A549 (cell line): Measurements from ENCODE around the gene LHFPL2. TPM values are rescaled to one million over a fixed set of nuclear protein-coding genes. Genes with fewer than 3 reads are reported as not detected.

Experiments used
- ATAC-seq, 2 experiments: fragments of 200-7000 bp in 1 of 2; fragments of >200 bp in 1 of 2; cut with Nextera tagmentation in 1 of 2; cut with Tn5 transposase in 1 of 2; 3 replicates each; pipeline versions ENCODE4 v1.8.0 to v1.9.1; 2018 to 2020; ENCODE audit warnings: mild to moderate bottlenecking in 1 of 2, moderate library complexity in 1 of 2
- CTCF ChIA-PET: fragments of 300-600 bp; sonication (Branson Sonifier 250); formaldehyde crosslinking; extraction: SDS; loops from one replicate; lab custom pipeline; 2021; ENCODE audit warnings: antibody characterized with exemption, inconsistent platforms; lab: Yijun Ruan, JAX
- POLR2A ChIA-PET: fragments of 350-600 bp; formaldehyde crosslinking; extraction: SDS; loops from one replicate; lab custom pipeline; 2021; ENCODE audit warnings: antibody characterized with exemption, inconsistent platforms; lab: Yijun Ruan, JAX
- DNase-seq, 2 experiments: peaks; one replicate each; pipeline versions ENCODE4 v3.0.0 to v3.0.0-alpha.2; 2011 to 2016; ENCODE audit warnings: low read depth in 1 of 2, low spot score in 1 of 2
- FAIRE-seq: peaks from 2 replicates; lab custom pipeline; 2011; peaks lifted over from hg19 to GRCh38; lab: Jason Lieb, UNC
- H3K27ac ChIP-seq, 2 experiments: fragments of >200 bp; sonication (Bioruptor Twin); formaldehyde crosslinking; 3 replicates each; pipeline ENCODE4 v1.5.1; 2016 to 2017
- H3K4me1 ChIP-seq: fragments of >200 bp; sonication (Bioruptor Twin); formaldehyde crosslinking; 3 replicates; pipeline ENCODE4 v1.6.1; 2016
- H3K4me2 ChIP-seq: fragments of >200 bp; sonication (Bioruptor Twin); formaldehyde crosslinking; 3 replicates; pipeline ENCODE4 v1.6.1; 2016
- H3K4me3 ChIP-seq: fragments of >200 bp; sonication (Bioruptor Twin); formaldehyde crosslinking; 3 replicates; pipeline ENCODE4 v1.5.1; 2016
- H3K9me3 ChIP-seq: fragments of >200 bp; sonication (Bioruptor Twin); formaldehyde crosslinking; 3 replicates; pipeline ENCODE4 v1.6.1; 2016
- ATOH8 ChIP-seq: fragments of 250-450 bp; sonication (Bioruptor Pico); IDR thresholded peaks from 2 replicates; pipeline ENCODE4 v1.5.0; 2020; ENCODE audit warnings: low read depth, mild to moderate bottlenecking, moderate library complexity
- BCL3 ChIP-seq: fragments of >200 bp; sonication (Bioruptor Twin); formaldehyde crosslinking; IDR thresholded peaks from 3 replicates; pipeline ENCODE4 v1.6.1; 2016
- CBX2 ChIP-seq: fragments of 200-600 bp; sonication (generic); IDR thresholded peaks from 2 replicates; pipeline ENCODE4 v1.6.1; 2016; ENCODE audit warnings: low read depth, mild to moderate bottlenecking, borderline replicate concordance
- CHD4 ChIP-seq: fragments of 200-600 bp; sonication (generic); IDR thresholded peaks from 2 replicates; pipeline ENCODE4 v1.6.1; 2016; ENCODE audit warnings: antibody characterized with exemption, mild to moderate bottlenecking, borderline replicate concordance
- EHMT2 ChIP-seq: fragments of 200-600 bp; sonication (generic); IDR thresholded peaks from 2 replicates; pipeline ENCODE4 v1.6.1; 2016; ENCODE audit warnings: antibody characterized with exemption, low read depth, mild to moderate bottlenecking, moderate library complexity
- ELK1 ChIP-seq: fragments of 150-350 bp; IDR thresholded peaks from 2 replicates; pipeline ENCODE4 v1.6.1; 2014; ENCODE audit warnings: low read depth, mild to moderate bottlenecking, low read length
- FOSB ChIP-seq: fragments of 250-450 bp; sonication (Bioruptor Pico); IDR thresholded peaks from 2 replicates; pipeline ENCODE4 v1.5.0; 2020; ENCODE audit warnings: mild to moderate bottlenecking, moderate library complexity
- HES2 ChIP-seq: fragments of >200 bp; sonication (Bioruptor Twin); formaldehyde crosslinking; IDR thresholded peaks from 2 replicates; pipeline ENCODE4 v1.6.1; 2016
- HOXB13 ChIP-seq: fragments of 250-450 bp; sonication (Bioruptor Pico); IDR thresholded peaks from 2 replicates; pipeline ENCODE4 v1.5.0; 2020; ENCODE audit warnings: low read depth, mild to moderate bottlenecking, moderate library complexity
- HOXB5 ChIP-seq: fragments of 250-450 bp; sonication (Bioruptor Pico); IDR thresholded peaks from 2 replicates; pipeline ENCODE4 v1.5.0; 2020; ENCODE audit warnings: mild to moderate bottlenecking, moderate library complexity
- JUNB ChIP-seq: fragments of >200 bp; sonication (Bioruptor Twin); formaldehyde crosslinking; IDR thresholded peaks from 2 replicates; pipeline ENCODE4 v1.6.1; 2016
- MAFK ChIP-seq: fragments of 450-650 bp; IDR thresholded peaks from 2 replicates; pipeline ENCODE4 v1.6.1; 2014; ENCODE audit not compliant: partially characterized antibody
- MAZ ChIP-seq: fragments of 150-350 bp; IDR thresholded peaks from 2 replicates; pipeline ENCODE4 v1.6.1; 2014; ENCODE audit warnings: antibody characterized with exemption, low read depth, low read length, borderline replicate concordance
- NFE2L2 ChIP-seq: fragments of 150-350 bp; conservative IDR thresholded peaks from 2 replicates; pipeline ENCODE4 v1.6.1; 2014; ENCODE audit warnings: low read length
- RAD21 ChIP-seq, 2 experiments: fragments of >200 bp in 1 of 2; sonication (Bioruptor Twin) in 1 of 2; formaldehyde crosslinking in 1 of 2; IDR thresholded peaks in 1 of 2; conservative IDR thresholded peaks in 1 of 2; 2 replicates in 1 of 2; 3 replicates in 1 of 2; pipeline ENCODE4 v1.6.1; 2012 to 2018; ENCODE audit warnings: inconsistent platforms in 1 of 2
- RCOR1 ChIP-seq: fragments of 150-350 bp; IDR thresholded peaks from 2 replicates; pipeline ENCODE4 v1.6.1; 2014; ENCODE audit warnings: antibody characterized with exemption, low read length, low read depth
- RNF2 ChIP-seq: fragments of 200-600 bp; sonication (generic); IDR thresholded peaks from 2 replicates; pipeline ENCODE4 v1.6.1; 2016; ENCODE audit warnings: low read depth, mild to moderate bottlenecking, antibody characterized with exemption, moderate library complexity, borderline replicate concordance
- TFCP2L1 ChIP-seq: fragments of 250-450 bp; sonication (Bioruptor Pico); IDR thresholded peaks from 2 replicates; pipeline ENCODE4 v1.5.0; 2021; ENCODE audit warnings: mild to moderate bottlenecking
- USF2 ChIP-seq: fragments of 450-650 bp; IDR thresholded peaks from 2 replicates; pipeline ENCODE4 v1.6.1; 2014; ENCODE audit warnings: antibody characterized with exemption
- ZNF302 ChIP-seq: fragments of 250-450 bp; sonication (Bioruptor Pico); IDR thresholded peaks from 2 replicates; pipeline ENCODE4 v1.9.0; 2021; ENCODE audit warnings: inconsistent platforms, mild to moderate bottlenecking, moderate library complexity
- WGBS: methylation state at CpG from one replicate; pipeline ENCODE4 v1.1.6; 2017; ENCODE audit errors: missing lambda C conversion rate; 5-methylcytosine and 5-hydroxymethylcytosine counted together
- polyA plus RNA-seq, 4 experiments: library from polyadenylated mRNA; depleted of rRNA in 3 of 4; stranded (reverse); fragments of >200 nt; fragmentation: RNase III in 1 of 4; extraction: RNeasy Plus Mini Kit Qiagen cat#74134 plus additional on column Dnase treatment in 1 of 4; gene quantifications; 2 replicates in 3 of 4; 3 replicates in 1 of 4; pipeline ENCODE4 v1.2.3, GENCODE V29; 2011 to 2017

LHFPL2 gene
- polyA plus RNA-seq, 2 of the 4 experiments (the other 2 are of a cell fraction): 24.9 to 41.7 TPM

GRCh38 chr5:78653681-78654366 lies 5.3 kb upstream of the LHFPL2 start:
- peak; percentile 84 for FAIRE-seq
- ATAC-seq: no peak
- Histone ChIP-seq H3K4me1 (peaks cover 24% of the 10 kb centered on the region), H3K27ac (peak overlapping the region; percentile 2 to 6; a peak in 1 of 6 replicates), H3K4me3 (no peak overlapping the region), H3K4me2 (0 out of 3 replicates have a peak overlapping the region, but pooled peaks have one; percentile 26), H3K9me3 (no peaks in the 10 kb centered on the region)
- POLR2A ChIA-PET: no interaction called here
- TF ChIP-seq MAZ: no peak
- TF ChIP-seq CBX2: no peak
- no peak for TF ChIP-seq ZNF302
- TF ChIP-seq FOSB (CRISPR knock-in tag): no peak
- TF ChIP-seq USF2: no peak
- TF ChIP-seq CHD4: no peak
- no peak for TF ChIP-seq RCOR1
- no peak for TF ChIP-seq ATOH8
- no peak for TF ChIP-seq TFCP2L1
- TF ChIP-seq RAD21 (conservative IDR thresholded peaks at IDR 0.05 in 1 of 2, IDR thresholded peaks at IDR 0.05 in 1 of 2): no peak
- TF ChIP-seq HOXB5 (CRISPR knock-in tag): no peak
- TF ChIP-seq JUNB: no peak
- no peak for TF ChIP-seq EHMT2
- TF ChIP-seq HOXB13 (CRISPR knock-in tag): no peak
- TF ChIP-seq BCL3: no peak
- no peak for TF ChIP-seq NFE2L2
- TF ChIP-seq RNF2: no peak
- TF ChIP-seq ELK1: no peak
- TF ChIP-seq HES2: no peak
- DNase-seq: no peak
- WGBS: 64% methylated on average over 6 of the region's 6 CpGs
- CTCF ChIA-PET: interaction anchor here (1.0 to 1.3 kb wide), 3 partner anchors 8 to 263 kb away, joined by 3 to 4 read pairs (median 4); no protein-coding TSS in a partner anchor

GRCh38 chr5:78653031-78653430 lies 4.5 kb upstream of the LHFPL2 start:
- Histone ChIP-seq H3K27ac (no peak overlapping the region), H3K4me1 (peaks cover 24% of the 10 kb centered on the region), H3K9me3 (no peaks in the 10 kb centered on the region), H3K4me3 (no peak overlapping the region), H3K4me2 (no peak overlapping the region)
- ChIA-PET POLR2A (no interaction called here), CTCF (no interaction called here)
- FAIRE-seq (no peak), ATAC-seq (no peak), DNase-seq (no peak)
- TF ChIP-seq MAFK: peak; percentile 42
- no peak for TF ChIP-seq RCOR1
- WGBS: 98% methylated on average over 2 of the region's 2 CpGs
